GM19240 (cell line): Measurements from ENCODE around the gene HEMK1.

ENCODE experiments used
- DNase-seq: peaks from one replicate; pipeline ENCODE4 v3.0.0; 2011; ENCODE audit warnings: low spot score; ENCODE audit not compliant: insufficient read length

The HEMK1 gene

GRCh38 chr3:50600141-50600753, 30.9 kb downstream of the HEMK1 start:
- no peak for DNase-seq

- no peak for DNase-seq
These were observed 31.7 kb downstream of the HEMK1 start for GRCh38 chr3:50600841-50601591.

- DNase-seq: no peak
These were observed 33.4 kb downstream of the HEMK1 start for GRCh38 chr3:50602595-50603191.

DNA sequence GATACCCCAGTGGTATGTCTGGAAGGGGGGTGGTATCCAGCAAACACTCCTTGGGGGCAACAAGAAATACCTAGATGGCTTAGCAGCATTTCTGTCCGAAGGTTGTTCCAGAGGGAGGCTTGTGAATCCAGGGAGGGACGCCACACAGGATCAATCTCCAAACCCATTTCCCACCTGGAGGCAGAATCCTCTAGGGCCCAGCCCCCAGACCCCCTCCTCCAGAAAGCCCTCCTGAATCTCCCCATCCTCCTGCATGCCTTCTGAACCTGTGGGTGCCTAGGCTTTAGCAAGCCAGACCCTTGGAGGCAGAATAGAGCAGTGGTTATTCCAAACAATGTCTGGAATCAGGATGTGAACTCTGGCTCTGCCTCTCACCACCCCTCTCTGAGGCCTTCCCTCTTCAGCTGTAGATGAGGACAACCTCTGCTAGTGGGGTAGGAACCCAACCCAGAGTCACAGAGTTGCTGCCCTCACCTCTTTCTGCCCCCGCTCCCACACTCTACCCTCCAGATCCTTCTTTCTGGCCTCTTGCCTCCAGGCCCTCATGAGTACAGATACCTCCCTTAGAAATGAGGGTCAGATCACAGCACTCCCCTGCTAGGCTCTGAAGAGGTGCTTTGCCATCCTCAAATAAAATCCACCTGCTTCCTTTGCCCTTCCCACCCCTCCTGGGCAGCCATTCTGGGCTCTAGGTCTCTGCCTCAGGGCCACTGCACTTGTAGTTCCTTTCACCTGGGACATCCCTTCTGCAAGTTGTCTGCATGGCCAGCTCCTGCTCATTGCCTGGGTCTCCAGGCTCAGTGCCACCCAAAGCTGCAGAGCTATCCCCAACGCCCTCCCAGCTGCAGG, 34.2 kb downstream of the HEMK1 start:
- DNase-seq: no peak

DNA sequence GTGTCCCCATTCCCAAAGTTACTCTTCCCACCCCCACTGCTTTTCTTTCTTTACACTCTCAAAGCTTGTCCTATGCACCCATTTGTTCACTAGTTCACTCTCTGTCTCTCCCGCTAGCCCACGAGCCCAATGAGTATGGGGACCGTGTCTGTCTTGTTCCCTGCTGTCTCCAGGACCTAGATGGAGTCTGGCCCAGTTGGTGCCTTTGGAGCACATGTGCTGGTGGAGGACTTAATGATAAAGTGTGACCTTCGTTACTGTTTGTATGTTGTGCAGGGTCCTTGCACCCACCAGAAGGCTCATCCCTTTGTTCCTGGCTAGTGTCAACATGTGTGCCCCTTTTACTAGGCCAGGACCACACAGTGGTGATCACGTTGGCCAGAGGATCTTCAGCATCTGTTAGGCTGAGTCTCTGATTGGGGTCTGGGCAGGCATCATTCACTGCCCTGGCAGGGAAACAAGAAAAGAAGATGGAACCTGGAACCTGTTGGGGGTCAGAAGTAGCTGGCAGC, 34.8 kb downstream of the HEMK1 start:
- DNase-seq: no peak

DNA sequence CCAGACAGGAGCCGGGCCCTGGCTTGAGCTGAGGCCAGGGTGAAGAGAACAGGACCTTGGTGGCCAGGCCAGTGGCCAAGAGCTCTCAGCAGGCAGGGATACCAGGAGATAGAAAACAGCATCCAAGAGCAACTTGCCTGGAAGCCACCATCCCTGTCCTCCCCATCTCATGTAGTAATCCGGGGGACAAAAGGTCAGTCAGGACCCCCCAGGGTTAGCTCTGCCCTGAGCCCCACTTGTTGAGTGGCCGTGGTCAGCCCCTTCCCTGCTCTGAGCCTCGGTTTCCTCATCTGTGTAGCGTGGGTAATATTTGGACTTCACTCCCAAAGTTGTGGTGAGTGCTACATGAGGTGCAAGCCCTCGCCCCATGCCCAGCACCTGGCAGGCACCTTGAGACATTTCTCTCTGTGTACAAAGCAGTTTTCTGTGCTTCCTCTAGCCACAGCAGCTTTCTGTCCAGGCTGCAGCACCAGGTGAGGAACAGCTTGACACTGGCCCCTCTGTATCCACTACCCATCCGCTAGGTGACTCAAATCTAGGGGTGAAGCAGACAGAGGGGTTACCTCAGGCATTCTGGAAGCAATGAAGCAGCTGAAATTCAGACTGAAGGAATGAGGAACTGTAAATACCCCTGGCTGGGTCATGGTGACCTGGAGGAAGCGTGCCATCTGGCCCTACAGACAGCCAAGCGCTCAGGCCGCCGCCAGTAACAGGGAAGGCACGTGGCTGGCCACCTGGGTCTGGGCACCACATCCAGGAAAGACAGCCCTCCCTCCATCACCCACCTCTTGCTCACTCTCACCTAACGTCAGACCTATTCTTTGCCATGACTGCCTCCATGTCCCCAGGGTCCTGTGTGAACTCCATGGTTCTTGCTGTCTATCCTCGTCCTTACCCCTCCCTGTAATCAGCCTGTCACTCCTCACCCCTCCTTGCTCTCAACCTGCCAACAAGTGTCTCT, 35.6 kb downstream of the HEMK1 start:
- DNase-seq: no peak

DNA sequence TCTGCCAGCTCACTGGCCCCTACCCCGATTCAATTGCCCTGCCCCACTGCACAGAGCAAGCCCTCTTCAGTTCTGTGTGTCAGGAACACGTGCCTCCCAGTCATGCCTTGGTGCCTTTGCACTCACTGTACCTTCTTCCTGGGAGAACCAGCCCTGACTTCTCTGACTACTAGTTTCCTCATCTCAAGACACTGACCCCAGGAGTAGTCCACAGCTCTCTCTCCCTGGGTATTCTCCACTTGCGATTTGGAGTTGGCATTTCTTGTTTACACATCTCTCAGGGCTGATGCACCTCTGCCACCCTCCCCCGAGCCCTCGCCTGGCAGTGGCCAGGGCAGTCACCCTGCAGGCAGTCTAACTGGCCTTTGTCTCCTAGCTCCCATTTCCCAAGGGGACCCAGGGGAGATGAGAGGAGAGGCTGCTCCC, 36.6 kb downstream of the HEMK1 start:
- DNase-seq: no peak

DNA sequence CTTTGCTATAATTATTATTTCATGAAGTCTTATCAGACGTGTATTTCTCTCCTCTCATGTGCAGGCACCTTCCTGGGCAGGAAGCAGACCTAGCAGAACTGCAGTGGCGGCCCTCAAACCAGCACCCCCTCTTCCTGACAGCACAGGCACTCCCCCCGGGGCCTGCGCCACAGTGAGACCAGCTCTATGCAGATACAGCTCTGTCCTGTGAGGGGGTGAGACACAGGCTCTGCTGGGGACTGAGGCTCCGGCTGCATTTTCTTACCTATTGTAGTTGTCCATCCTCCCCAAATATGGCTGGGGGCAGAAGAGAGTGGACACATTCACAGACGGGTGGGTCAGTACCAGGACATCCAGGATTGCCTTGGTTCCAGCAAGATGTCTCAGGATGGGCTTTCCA, 37.3 kb downstream of the HEMK1 start:
- no peak for DNase-seq

DNA sequence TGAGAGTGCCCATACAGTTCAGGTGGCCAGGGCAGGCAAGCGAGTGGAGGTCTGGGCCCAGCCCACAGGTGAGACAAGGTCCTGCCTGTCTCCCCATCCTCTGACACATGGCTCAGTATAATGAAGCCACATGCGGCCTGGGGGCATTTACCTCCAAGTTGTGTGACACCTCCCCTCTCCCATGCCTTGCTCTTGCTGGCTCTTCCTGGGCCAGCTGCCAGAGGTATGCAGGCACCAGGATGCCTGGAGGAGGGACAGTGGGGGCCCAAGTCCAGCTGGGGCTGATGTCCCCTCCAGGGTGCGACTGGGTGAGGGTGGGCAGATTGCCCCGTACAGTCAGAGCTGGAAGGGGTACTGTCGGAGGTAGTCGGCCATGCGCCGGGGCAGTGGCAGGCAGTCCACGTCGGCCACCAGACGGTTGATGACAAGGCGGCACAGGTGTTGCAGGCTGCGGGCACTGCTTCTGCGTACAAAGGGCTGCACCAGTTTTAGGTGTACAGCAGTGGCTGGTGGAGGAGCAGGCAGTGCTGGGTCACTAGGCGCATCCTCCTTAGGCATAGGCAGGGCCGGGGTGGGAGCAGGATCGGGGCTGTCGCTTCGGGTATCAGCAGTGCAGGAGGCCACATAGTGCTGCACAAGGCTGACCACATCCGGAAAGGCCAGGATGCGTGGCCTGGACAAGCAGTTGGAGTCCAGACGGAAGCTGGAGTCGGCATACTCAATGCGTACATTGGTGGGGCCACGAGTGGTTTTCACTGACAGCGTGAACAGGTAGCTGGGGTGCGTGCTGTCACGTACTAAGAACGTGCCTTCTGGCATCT, 38.2 kb downstream of the HEMK1 start:
- no peak for DNase-seq

DNA sequence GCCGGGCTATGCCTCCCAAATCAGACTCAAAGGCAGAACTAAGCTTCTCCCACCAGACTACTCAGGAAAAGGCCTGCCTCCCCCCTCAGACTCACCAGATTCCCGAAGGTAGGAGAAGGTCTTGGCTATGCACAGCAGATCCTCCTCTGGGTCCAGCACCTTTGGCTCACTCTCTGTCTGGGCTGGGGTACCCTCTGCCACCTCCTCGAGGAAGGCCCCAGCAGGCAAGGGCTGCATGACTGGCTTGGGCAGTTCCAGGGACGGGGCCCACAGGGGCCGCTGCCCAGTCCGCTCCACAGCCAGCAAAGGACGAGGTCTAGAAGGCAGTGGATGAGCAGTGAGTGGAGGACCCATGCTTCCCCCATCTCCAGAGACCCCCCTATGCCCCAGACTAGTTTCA, 39.0 kb downstream of the HEMK1 start:
- no peak for DNase-seq

DNA sequence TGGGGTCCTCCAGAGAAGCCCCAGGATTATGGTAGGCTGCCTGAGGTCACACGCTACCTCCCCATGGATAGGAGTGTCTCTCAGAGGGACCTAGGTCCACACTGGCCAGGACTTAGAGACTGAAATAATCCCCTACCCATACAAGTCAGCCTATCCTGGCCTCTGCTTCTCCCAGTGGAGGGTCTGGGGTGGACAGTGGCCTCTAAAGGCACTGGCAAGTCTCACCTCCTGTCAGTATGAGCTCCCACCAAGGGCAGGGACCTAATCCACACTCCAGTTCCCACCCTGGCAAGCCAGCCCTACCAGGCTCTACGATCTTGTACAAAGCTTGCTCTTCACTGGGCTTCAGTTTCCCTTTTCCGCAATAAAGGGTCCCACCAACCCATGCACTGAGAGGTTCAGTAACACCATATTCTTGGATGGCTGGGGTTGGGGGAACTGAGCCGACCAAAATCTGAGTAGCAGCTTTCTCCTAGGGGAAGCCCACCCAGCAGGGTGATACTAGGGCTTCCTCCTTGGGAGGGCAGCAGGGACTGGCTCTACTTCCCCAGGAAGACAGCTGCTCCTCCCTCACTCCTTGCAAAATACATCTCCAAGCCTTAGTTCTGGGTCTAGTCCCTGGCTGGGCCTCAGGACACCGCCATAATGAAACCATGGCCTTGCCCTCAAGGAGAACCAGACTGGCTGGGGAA, 39.9 kb downstream of the HEMK1 start:
- DNase-seq: no peak

DNA sequence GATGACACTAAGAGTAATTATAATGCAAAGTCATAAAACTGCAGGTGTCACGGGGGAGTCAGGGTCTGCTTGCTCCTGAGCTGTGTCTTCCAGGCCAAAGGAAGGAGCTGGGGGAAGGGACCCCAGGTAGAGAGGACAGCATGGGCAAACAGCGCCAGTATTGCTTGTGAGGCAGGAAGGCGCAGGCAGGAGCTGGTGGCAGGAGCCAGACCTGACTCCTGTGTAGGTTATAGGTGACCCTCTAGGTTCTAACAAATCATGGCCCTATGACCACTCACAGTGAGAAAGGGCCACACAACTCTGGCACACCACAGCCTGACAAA, 40.4 kb downstream of the HEMK1 start:
- no peak for DNase-seq

DNA sequence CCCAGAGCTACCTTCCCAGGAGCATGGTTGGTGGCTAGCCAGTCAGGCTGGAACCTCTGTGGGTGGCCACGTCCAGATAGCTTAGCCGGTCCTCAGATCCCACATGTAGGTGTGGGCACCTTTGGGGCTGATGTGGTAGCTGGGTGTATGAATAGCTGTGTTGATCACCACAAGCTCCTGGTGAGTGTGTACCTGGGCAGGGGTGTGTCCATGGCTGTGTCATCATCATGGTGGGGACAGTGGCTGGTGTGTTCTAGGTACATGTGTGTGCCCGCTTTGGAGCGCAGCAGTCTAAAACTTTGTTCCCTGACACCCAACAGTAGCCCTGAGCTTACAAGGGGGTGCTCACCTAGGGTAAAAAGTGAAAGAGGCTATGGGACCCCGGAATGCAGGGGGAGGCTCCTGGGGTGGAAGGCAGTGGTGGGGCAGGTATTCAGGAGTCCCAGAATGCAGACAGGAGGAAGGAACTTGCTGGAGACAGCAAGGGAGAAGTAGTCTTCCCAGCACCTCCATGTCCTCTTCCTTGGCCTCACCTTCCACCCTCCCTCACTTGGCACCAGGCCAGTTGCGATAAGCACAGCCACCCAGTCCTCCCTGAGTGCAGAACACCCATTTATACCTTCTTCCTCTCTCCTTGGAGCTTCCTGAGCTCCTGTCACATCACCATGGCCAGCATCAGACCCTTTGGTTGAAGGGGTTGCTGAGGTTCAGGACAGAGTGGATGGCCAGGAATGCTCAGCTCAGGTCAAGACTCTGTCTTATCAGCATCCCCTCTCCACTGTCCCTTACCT, 41.1 kb downstream of the HEMK1 start:
- no peak for DNase-seq

GRCh38 chr3:50610992-50611463, 41.7 kb downstream of the HEMK1 start:
- no peak for DNase-seq

- DNase-seq: peak; percentile 81
These were observed 42.3 kb downstream of the HEMK1 start, which contains the start of gene CISH for GRCh38 chr3:50611464-50612233. TSS of gene CISH (minus strand) at chr3:50611774. CDS start at chr3:50611650, 124 bp downstream.

- DNase-seq: no peak
These were observed 43.0 kb downstream of the HEMK1 start for GRCh38 chr3:50612234-50612882.
